Calu3 (cell line): ENCODE results near the gene RUFY3. TPM values are rescaled to one million over a fixed set of nuclear protein-coding genes. Genes with fewer than 3 reads are reported as not detected.

Experiments
- BruUV-seq: library from RNA; stranded (reverse); fragments of 400-500 nt; replicated peaks from 2 replicates; lab custom pipeline; 2021; lab: Mats Ljungman, UMichigan
- CTCF ChIA-PET: fragments of 300-600 bp; sonication (Branson Sonifier 250); formaldehyde crosslinking; loops from one replicate; lab custom pipeline; 2022; ENCODE audit warnings: antibody characterized with exemption; lab: Charles Lee
- DNase-seq: peaks from one replicate; pipeline ENCODE4 v3.0.0; 2022
- H3K27ac Mint-ChIP-seq: one replicate; pipeline ENCODE4 v1.8.0; 2022; ENCODE audit warnings: mixed read lengths; ENCODE audit not compliant: unreplicated experiment
- H3K27me3 Mint-ChIP-seq: one replicate; pipeline ENCODE4 v1.8.0; 2022; ENCODE audit warnings: mixed read lengths; ENCODE audit not compliant: unreplicated experiment
- H3K36me3 Mint-ChIP-seq: one replicate; pipeline ENCODE4 v1.8.0; 2022; ENCODE audit warnings: mild to moderate bottlenecking, moderate library complexity, mixed read lengths; ENCODE audit not compliant: insufficient read depth, unreplicated experiment
- H3K4me1 Mint-ChIP-seq: one replicate; pipeline ENCODE4 v1.8.0; 2022; ENCODE audit warnings: mild to moderate bottlenecking, low read depth, mixed read lengths; ENCODE audit not compliant: unreplicated experiment
- H3K4me3 Mint-ChIP-seq: one replicate; pipeline ENCODE4 v1.8.0; 2022; ENCODE audit warnings: mild to moderate bottlenecking, low read depth, moderate library complexity, mixed read lengths; ENCODE audit not compliant: unreplicated experiment
- H3K9me3 Mint-ChIP-seq: one replicate; pipeline ENCODE4 v1.8.0; 2022; ENCODE audit warnings: low read depth, mixed read lengths; ENCODE audit not compliant: unreplicated experiment
- intact Hi-C: fragments of 100-400 bp; cut with micrococcal nuclease; formaldehyde crosslinking; loops from one replicate; pipeline ENCODE4 v1.10.0; 2022; ENCODE audit not compliant: unreplicated experiment
- total RNA-seq: library from RNA; stranded (reverse); gene quantifications from 2 replicates; pipeline ENCODE4 v1.2.3, GENCODE V29; 2022
- TF ChIP-seq, protein P1 (sequence below): fragments of 200-600 bp; IDR thresholded peaks from one replicate; pipeline ENCODE4 v1.8.0; 2022; ENCODE audit warnings: antibody characterized with exemption; ENCODE audit not compliant: unreplicated experiment

Gene RUFY3
- total RNA-seq, 1 experiment from 2014 or later = 25.8 TPM

DNA sequence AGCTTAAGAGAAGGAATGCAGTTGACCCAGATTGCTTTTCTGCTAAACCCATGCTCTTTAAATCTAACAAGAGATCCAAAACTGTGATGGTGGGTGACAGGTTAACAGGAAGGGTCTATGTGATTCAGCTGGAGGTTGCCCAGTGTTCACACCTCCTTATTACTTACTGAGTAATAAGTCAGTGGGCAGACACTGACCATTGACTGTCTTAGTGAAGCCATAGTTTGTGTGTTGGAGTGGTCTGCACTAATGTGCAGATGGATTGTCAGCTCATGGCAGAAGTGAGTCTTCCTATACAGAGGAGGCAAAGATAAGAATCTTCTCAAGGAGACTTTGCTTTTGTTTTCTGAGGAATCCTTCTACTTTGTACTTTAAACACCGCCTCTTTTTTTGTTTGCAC is 15.2 kb upstream of the RUFY3 start:
- Mint-ChIP-seq H3K27me3 (no peaks in the 10 kb centered on the region), H3K4me3 (peak overlapping the region; percentile 93), H3K9me3 (no peaks in the 10 kb centered on the region), H3K36me3 (peaks cover 22% of the 10 kb centered on the region), H3K4me1 (no peaks in the 10 kb centered on the region), H3K27ac (peak overlapping the region; percentile 64)
- intact Hi-C loops = loop anchor here (10.0 kb wide), 1 partner anchor 128 kb away; the partner anchor contains the start of gene GRSF1
- CTCF ChIA-PET = no interaction called here
- BruUV-seq = TSS peak; percentile 25
- DNase-seq = no peak
- TF ChIP-seq, protein P1, sequence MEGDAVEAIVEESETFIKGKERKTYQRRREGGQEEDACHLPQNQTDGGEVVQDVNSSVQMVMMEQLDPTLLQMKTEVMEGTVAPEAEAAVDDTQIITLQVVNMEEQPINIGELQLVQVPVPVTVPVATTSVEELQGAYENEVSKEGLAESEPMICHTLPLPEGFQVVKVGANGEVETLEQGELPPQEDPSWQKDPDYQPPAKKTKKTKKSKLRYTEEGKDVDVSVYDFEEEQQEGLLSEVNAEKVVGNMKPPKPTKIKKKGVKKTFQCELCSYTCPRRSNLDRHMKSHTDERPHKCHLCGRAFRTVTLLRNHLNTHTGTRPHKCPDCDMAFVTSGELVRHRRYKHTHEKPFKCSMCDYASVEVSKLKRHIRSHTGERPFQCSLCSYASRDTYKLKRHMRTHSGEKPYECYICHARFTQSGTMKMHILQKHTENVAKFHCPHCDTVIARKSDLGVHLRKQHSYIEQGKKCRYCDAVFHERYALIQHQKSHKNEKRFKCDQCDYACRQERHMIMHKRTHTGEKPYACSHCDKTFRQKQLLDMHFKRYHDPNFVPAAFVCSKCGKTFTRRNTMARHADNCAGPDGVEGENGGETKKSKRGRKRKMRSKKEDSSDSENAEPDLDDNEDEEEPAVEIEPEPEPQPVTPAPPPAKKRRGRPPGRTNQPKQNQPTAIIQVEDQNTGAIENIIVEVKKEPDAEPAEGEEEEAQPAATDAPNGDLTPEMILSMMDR = no peak

DNA sequence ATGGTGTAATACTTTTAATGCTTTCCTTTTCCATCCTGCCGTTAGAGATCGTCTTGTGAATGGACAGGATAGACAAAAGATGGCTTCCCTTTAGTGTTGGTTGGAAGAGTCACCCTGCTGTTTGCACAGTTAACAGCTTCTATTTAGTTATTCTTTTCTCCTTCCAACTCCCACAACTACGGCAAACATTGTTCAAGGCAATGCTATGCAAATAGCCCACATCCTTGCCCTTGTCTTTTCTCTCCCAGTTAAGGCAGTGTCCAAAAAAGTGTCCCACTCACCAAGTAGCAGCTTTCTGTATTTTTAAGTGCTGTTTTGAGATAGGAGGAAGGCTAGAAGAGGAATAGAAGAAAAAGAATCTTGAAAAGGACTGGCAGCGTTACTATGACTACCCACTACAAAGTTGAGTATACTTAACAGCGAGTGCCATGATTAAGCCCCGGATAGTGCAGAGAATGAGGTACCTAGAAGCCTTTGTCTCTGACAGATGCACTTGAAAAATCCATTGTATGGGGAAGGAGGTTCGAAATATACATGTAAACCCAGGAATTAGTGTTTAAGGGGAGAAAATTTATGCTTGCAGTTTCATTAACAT is 12.1 kb upstream of the RUFY3 start:
- CTCF ChIA-PET = no interaction called here
- H3K4me3 Mint-ChIP-seq = no peak overlapping the region
- peaks cover 12% of the 10 kb centered on the region for H3K36me3 Mint-ChIP-seq
- H3K4me1 Mint-ChIP-seq = no peaks in the 10 kb centered on the region
- no peaks in the 10 kb centered on the region for H3K9me3 Mint-ChIP-seq
- BruUV-seq = no TSS peak
- TF ChIP-seq, protein P1 = no peak
- no peak overlapping the region for H3K27ac Mint-ChIP-seq
- intact Hi-C loops = loop anchor here (10.0 kb wide), 1 partner anchor 125 kb away; the partner anchor contains the start of gene GRSF1
- H3K27me3 Mint-ChIP-seq = no peaks in the 10 kb centered on the region
- DNase-seq = no peak

DNA sequence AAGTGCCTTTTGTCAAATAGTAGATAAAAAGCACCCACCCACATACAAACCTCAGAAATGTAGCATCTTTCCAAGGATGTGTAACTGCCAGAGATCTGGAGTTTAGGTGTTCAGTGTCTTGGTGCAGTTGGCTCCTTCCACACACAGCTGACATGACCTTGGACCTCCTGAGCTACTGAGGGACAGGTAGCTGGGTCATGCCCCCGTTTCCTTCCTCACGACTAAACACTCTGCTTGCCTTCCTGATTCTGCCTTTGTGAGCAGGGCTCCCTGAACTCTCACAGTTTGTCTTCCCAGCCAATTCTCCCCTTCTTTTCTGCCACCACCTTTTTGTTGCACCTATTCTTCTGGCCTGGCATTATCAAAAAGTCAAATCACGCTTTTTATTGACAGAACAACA is 10.2 kb upstream of the RUFY3 start:
- CTCF ChIA-PET = no interaction called here
- no TSS peak for BruUV-seq
- Mint-ChIP-seq H3K4me3 (no peak overlapping the region), H3K9me3 (no peaks in the 10 kb centered on the region), H3K27ac (no peak overlapping the region), H3K36me3 (no peaks in the 10 kb centered on the region), H3K4me1 (no peaks in the 10 kb centered on the region), H3K27me3 (no peaks in the 10 kb centered on the region)
- TF ChIP-seq, protein P1 = no peak
- no peak for DNase-seq
- intact Hi-C loops = no loop called here

DNA sequence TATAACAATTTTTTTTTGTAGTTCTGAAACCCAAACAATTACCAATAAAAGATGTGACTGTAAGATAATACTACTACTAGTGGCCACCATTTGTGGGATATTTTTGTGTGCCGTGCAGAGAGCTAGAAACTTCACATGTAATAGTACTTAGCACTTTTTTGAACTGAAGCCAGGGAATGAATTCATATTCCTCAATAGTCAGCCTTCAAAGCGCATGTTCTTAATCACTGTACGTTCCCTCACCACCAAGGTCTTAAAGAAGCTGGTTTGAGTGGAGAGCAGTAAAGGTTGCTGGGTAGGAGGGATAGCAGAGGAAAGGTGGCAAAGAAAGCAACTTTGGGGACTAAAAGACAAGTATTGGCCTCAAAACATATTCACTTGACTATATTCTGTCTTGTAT is 9.6 kb upstream of the RUFY3 start:
- CTCF ChIA-PET = interaction anchor here (0.6 kb wide), 1 partner anchor 9 kb away, joined by 3 read pairs; no protein-coding TSS in a partner anchor
- no peak overlapping the region for H3K27ac Mint-ChIP-seq
- no peaks in the 10 kb centered on the region for H3K4me1 Mint-ChIP-seq
- DNase-seq = no peak
- H3K9me3 Mint-ChIP-seq = no peaks in the 10 kb centered on the region
- no peaks in the 10 kb centered on the region for H3K27me3 Mint-ChIP-seq
- BruUV-seq = no TSS peak
- H3K4me3 Mint-ChIP-seq = no peak overlapping the region
- intact Hi-C loops = no loop called here
- TF ChIP-seq, protein P1 = no peak
- H3K36me3 Mint-ChIP-seq = no peaks in the 10 kb centered on the region
